K562 (cell line): ENCODE measurements around the gene SRSF5. TPM values are rescaled to one million over a fixed set of nuclear protein-coding genes. Genes with fewer than 3 reads are reported as not detected.

Experiments
- ATAC-seq: fragments of 200-7000 bp; cut with Tn5 transposase; 3 replicates; pipeline ENCODE4 v1.9.1; 2020; ENCODE audit warnings: moderate library complexity
- BruUV-seq: library from RNA; stranded (reverse); fragments of 400-500 nt; replicated peaks from 2 replicates; lab custom pipeline; 2021; lab: Mats Ljungman, UMichigan
- CTCF ChIA-PET: fragments of 300-600 bp; formaldehyde crosslinking; extraction: SDS; loops from one replicate; lab custom pipeline; 2021; ENCODE audit warnings: low intra/inter-chr PET ratio; lab: Yijun Ruan, JAX
- POLR2A ChIA-PET: fragments of 300-600, 350-650 bp; sonication (Branson Sonifier 250); formaldehyde crosslinking; extraction: SDS; loops from one replicate; lab custom pipeline; 2021; ENCODE audit warnings: antibody characterized with exemption, inconsistent platforms; lab: Yijun Ruan, JAX
- DNase-seq, 4 experiments: peaks; one replicate each; pipeline versions ENCODE4 v3.0.0 to v3.0.0-alpha.2; 2011 to 2018; ENCODE audit warnings: low spot score in 3 of 4, mixed read lengths in 3 of 4; ENCODE audit errors: extremely low read depth in 1 of 4
- FAIRE-seq: peaks from 2 replicates; lab custom pipeline; 2011; peaks lifted over from hg19 to GRCh38; lab: Jason Lieb, UNC
- H2AFZ ChIP-seq: 2 replicates; pipeline ENCODE4 v1.6.0; 2011; ENCODE audit warnings: low read depth, low read length, control low read depth, inconsistent platforms
- H3K27ac ChIP-seq: fragments of 200-600 bp; 3 replicates; pipeline ENCODE4 v1.8.0; 2011; ENCODE audit warnings: low read depth, mild to moderate bottlenecking, control low read depth, inconsistent platforms, low read length, moderate library complexity, mixed read lengths; ENCODE audit errors: extremely low read depth
- H3K27me3 ChIP-seq, 2 experiments: fragments of 300-600 bp in 1 of 2; 2 replicates in 1 of 2; 3 replicates in 1 of 2; pipeline versions ENCODE4 v1.6.0 to v1.8.0; 2011; ENCODE audit warnings: inconsistent platforms in 2 of 2, low read length in 2 of 2, mild to moderate bottlenecking in 1 of 2, mixed read lengths in 1 of 2, moderate library complexity in 1 of 2; ENCODE audit not compliant: control insufficient read depth in 2 of 2, insufficient read depth in 2 of 2
- H3K36me3 ChIP-seq: fragments of 300-600 bp; 3 replicates; pipeline ENCODE4 v1.8.0; 2011; ENCODE audit warnings: mild to moderate bottlenecking, low read length, inconsistent platforms; ENCODE audit not compliant: control insufficient read depth, insufficient read depth
- H3K4me1 ChIP-seq, 2 experiments: fragments of 200-600 bp in 1 of 2; replicated peaks in 1 of 2; 2 replicates in 1 of 2; 3 replicates in 1 of 2; pipeline versions ENCODE4 v1.5.1 to v1.8.0; 2011; ENCODE audit warnings: inconsistent platforms in 2 of 2, low read length in 2 of 2, mild to moderate bottlenecking in 1 of 2, mixed read lengths in 1 of 2, moderate library complexity in 1 of 2; ENCODE audit not compliant: control insufficient read depth in 2 of 2, insufficient read depth in 2 of 2
- H3K4me2 ChIP-seq: 2 replicates; pipeline ENCODE4 v1.6.1; 2011; ENCODE audit warnings: low read length, control low read depth, inconsistent platforms, mixed read lengths; ENCODE audit not compliant: insufficient read depth
- H3K4me3 ChIP-seq: fragments of 200-600 bp; sonication (generic), shearing (Covaris generic); 2 replicates; pipeline ENCODE4 v1.5.1; 2016; ENCODE audit warnings: control low read depth, inconsistent platforms
- H3K79me2 ChIP-seq: fragments of 200-600 bp; 3 replicates; pipeline ENCODE4 v1.8.0; 2011; ENCODE audit warnings: low read length, inconsistent platforms; ENCODE audit not compliant: control insufficient read depth, insufficient read depth
- H3K9ac ChIP-seq, 2 experiments: 2 replicates each; pipeline versions ENCODE4 v1.6.0 to v1.6.1; 2011; ENCODE audit warnings: low read depth in 2 of 2, low read length in 2 of 2, control low read depth in 1 of 2, inconsistent platforms in 1 of 2, mild to moderate bottlenecking in 1 of 2, mixed read lengths in 1 of 2; ENCODE audit not compliant: insufficient read depth in 1 of 2
- H3K9me1 ChIP-seq: one replicate; pipeline ENCODE4 v1.6.0; 2011; ENCODE audit warnings: inconsistent platforms, mild to moderate bottlenecking, low read length, moderate library complexity; ENCODE audit not compliant: control insufficient read depth, insufficient read depth
- H3K9me3 ChIP-seq: replicated peaks from 2 replicates; pipeline ENCODE4 v1.5.1; 2011; ENCODE audit warnings: low read depth, low read length, inconsistent platforms; ENCODE audit not compliant: control insufficient read depth, insufficient read depth
- H4K20me1 ChIP-seq: replicated peaks from 2 replicates; pipeline ENCODE4 v1.6.1; 2011; ENCODE audit warnings: low read length, inconsistent platforms, mixed read lengths; ENCODE audit not compliant: control insufficient read depth, insufficient read depth
- ARID1B ChIP-seq: fragments of 450-650 bp; IDR thresholded peaks from 2 replicates; pipeline ENCODE4 v1.6.1; 2016; ENCODE audit warnings: antibody characterized with exemption, mild to moderate bottlenecking, inconsistent platforms
- BACH1 ChIP-seq: fragments of 200-800 bp; sonication (Bioruptor generic); IDR thresholded peaks from 2 replicates; pipeline ENCODE4 v1.6.1; 2016; ENCODE audit warnings: missing genetic modification characterization, missing compliant biosample characterization
- BMI1 ChIP-seq: fragments of 150-350 bp; IDR thresholded peaks from 2 replicates; pipeline ENCODE4 v1.6.1; 2014; ENCODE audit warnings: low read length
- CHD4 ChIP-seq: fragments of 200-600 bp; sonication (generic); IDR thresholded peaks from 3 replicates; pipeline ENCODE4 v1.6.1; 2012; ENCODE audit warnings: low read depth, mild to moderate bottlenecking, mixed read lengths, low read length, inconsistent platforms; ENCODE audit not compliant: insufficient read depth, insufficient replicate concordance, poor library complexity, severe bottlenecking
- KLF10 ChIP-seq: fragments of 250-450 bp; sonication (Bioruptor Pico); IDR thresholded peaks from 2 replicates; pipeline ENCODE4 v1.6.1; 2021; ENCODE audit warnings: matching md5 sums
- MIER1 ChIP-seq: fragments of 450-650 bp; IDR thresholded peaks from 2 replicates; pipeline ENCODE4 v1.6.1; 2016; ENCODE audit warnings: antibody characterized with exemption, mild to moderate bottlenecking, low read depth
- RBFOX2 ChIP-seq: fragments of 200-400 bp; formaldehyde crosslinking; IDR thresholded peaks from 2 replicates; pipeline ENCODE4 v1.6.1; 2017; ENCODE audit warnings: low read depth, mild to moderate bottlenecking, low read length, moderate library complexity
- SAFB2 ChIP-seq: fragments of 200-400 bp; formaldehyde crosslinking; IDR thresholded peaks from 2 replicates; pipeline ENCODE4 v1.6.1; 2018; ENCODE audit warnings: borderline replicate concordance, low read length, low read depth, moderate library complexity; ENCODE audit not compliant: severe bottlenecking
- TRIM24 ChIP-seq, 2 experiments: fragments of 450-650 bp; IDR thresholded peaks; 2 replicates each; pipeline ENCODE4 v1.6.1; 2016
- YY1 ChIP-seq, 3 experiments: IDR thresholded peaks; 2 replicates each; pipeline ENCODE4 v1.6.1; 2011; ENCODE audit warnings: low read length in 2 of 3, mild to moderate bottlenecking in 2 of 3, moderate library complexity in 2 of 3, borderline replicate concordance in 1 of 3, control low read depth in 1 of 3, low read depth in 1 of 3; ENCODE audit not compliant: insufficient read depth in 3 of 3, insufficient replicate concordance in 2 of 3, control insufficient read depth in 1 of 3, insufficient read length in 1 of 3; ENCODE audit errors: extremely low read depth in 1 of 3
- ZFX ChIP-seq: sonication (generic); formaldehyde crosslinking; IDR thresholded peaks from 2 replicates; pipeline ENCODE4 v1.8.0; 2022; ENCODE audit warnings: mild to moderate bottlenecking, missing genetic modification reagents, moderate library complexity
- ZNF232 ChIP-seq: sonication (generic); formaldehyde crosslinking; IDR thresholded peaks from 2 replicates; pipeline ENCODE4 v1.8.0; 2022; ENCODE audit warnings: mild to moderate bottlenecking, missing genetic modification reagents
- ZNF589 ChIP-seq: fragments of 200-800 bp; sonication (Bioruptor generic); IDR thresholded peaks from 2 replicates; pipeline ENCODE4 v1.6.1; 2016; ENCODE audit warnings: low read depth, missing genetic modification characterization, missing compliant biosample characterization
- WGBS: fragments of 100-300 bp; shearing (Covaris generic); methylation state at CpG from one replicate; pipeline ENCODE4 v1.1.6; 2016; ENCODE audit warnings: low coverage, mixed read lengths; ENCODE audit not compliant: insufficient coverage; ENCODE audit errors: missing lambda C conversion rate; 5-methylcytosine and 5-hydroxymethylcytosine counted together
- in situ Hi-C: fragments of 300-500 bp; cut with MboI; formaldehyde crosslinking; loops from 4 replicates; pipeline ENCODE4 v1.15.0; 2018; ENCODE audit warnings: inconsistent platforms, mixed read lengths
- intact Hi-C: fragments of 100-400 bp; cut with micrococcal nuclease; formaldehyde crosslinking; loops from 2 replicates; pipeline ENCODE4 v1.14.2; 2022
- polyA plus RNA-seq, 8 experiments: library from polyadenylated mRNA; depleted of rRNA in 4 of 8; stranded (reverse) in 5 of 8; unstranded in 3 of 8; fragments of >200 nt; fragmentation: Nextera tagmentation in 2 of 8; fragmentation: Illumina TruSeq in 1 of 8; extraction: Ambion mirVana in 2 of 8; extraction: Trizol in 1 of 8; gene quantifications; 2 replicates each; pipeline versions ENCODE4 v1.2.1 to v1.2.3, GENCODE V29; 2011 to 2014; ENCODE audit warnings: inconsistent platforms in 1 of 8, missing spikeins in 1 of 8
- total RNA-seq, 7 experiments: library from RNA; depleted of rRNA in 6 of 7; stranded (reverse); fragments of >200 nt in 6 of 7; fragmentation: Illumina TruSeq in 2 of 7; extraction: Trizol in 2 of 7; gene quantifications; 2 replicates each; pipeline versions ENCODE4 v1.2.1 to v1.2.3, GENCODE V29; 2011 to 2021; ENCODE audit warnings: low replicate concordance in 1 of 7

The SRSF5 gene
- total and polyA plus RNA-seq, 9 of the 15 experiments (the other 6 are each of a cell fraction or from before 2014, with no cell fraction given), result 108 to 460 (median 212) TPM

DNA sequence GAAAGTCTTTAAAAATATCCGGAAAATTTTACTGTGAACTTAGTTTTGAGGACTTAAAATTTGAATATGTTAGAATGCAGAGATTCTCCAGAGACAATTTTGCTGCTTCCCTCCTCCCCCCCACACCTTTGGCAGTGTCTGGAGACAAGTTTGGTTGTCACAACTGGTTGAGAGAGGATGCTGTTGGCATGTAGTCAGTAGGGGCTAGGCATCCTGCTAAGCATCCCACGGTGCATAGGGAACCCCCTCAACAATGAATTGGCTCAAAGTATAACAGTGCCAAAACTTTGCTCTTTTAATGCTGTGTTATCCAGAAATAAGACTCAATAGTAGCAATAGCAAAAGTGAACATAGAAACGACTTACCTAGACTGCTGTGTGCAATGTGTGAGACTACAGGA, 3.6 kb downstream of the SRSF5 start (continued):
- TF ChIP-seq MIER1 (no peak), KLF10 (no peak), BMI1 (no peak), ARID1B (no peak), ZNF232 (no peak)

DNA sequence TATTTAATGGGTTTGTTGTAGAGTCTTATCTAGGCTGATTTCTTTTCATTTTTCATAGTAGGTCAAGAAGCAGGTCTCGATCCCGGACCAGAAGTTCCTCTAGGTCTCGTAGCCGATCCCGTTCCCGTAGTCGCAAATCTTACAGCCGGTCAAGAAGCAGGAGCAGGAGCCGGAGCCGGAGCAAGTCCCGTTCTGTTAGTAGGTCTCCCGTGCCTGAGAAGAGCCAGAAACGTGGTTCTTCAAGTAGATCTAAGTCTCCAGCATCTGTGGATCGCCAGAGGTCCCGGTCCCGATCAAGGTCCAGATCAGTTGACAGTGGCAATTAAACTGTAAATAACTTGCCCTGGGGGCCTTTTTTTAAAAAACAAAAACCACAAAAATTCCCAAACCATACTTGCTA, 4.2 kb downstream of the SRSF5 start:
- Histone ChIP-seq H3K79me2 (peaks cover 45% of the 10 kb centered on the region), H3K9ac (no peak overlapping the region), H3K4me1 (peaks cover 5 to 11% of the 10 kb centered on the region in 2 experiments; a peak in 4 of 5 replicates), H4K20me1 (peaks cover 33% of the 10 kb centered on the region)
- FAIRE-seq, result no peak
- intact Hi-C loops, result no loop called here
- POLR2A ChIA-PET, result interaction anchor here (1.2 to 1.6 kb wide), 3 partner anchors 14 to 113 kb away, joined by 3 read pairs; no protein-coding TSS in a partner anchor
- 96% methylated on average over 10 of the region's 16 CpGs for WGBS
- BruUV-seq, result no TSS peak
- CTCF ChIA-PET, result no interaction called here
- TF ChIP-seq ZFX (CRISPR knock-in tag) (no peak), BACH1 (tag) (no peak), SAFB2 (no peak), RBFOX2 (peak; percentile 42; the same call in 1 of the 2 replicates), CHD4 (no peak), ZNF589 (CRISPR knock-in tag) (no peak), TRIM24 (IDR thresholded peaks at IDR 0.05) (no peak), YY1 (IDR thresholded peaks at IDR 0.05; ENCODE audit: borderline replicate concordance in 1 of 3, control insufficient read depth in 1 of 3, extremely low read depth in 1 of 3, insufficient read depth in 3 of 3, insufficient read length in 1 of 3, insufficient replicate concordance in 2 of 3, low read depth in 1 of 3, low read length in 2 of 3) (no peak)
- TF ChIP-seq, all 486 proteins: peak for 1
- Histone ChIP-seq H3K9me3 (no peaks in the 10 kb centered on the region), H3K4me3 (no peak overlapping the region), H2AFZ (no peak overlapping the region), H3K9me1 (peaks cover 7% of the 10 kb centered on the region), H3K36me3 (peaks cover 83% of the 10 kb centered on the region), H3K27me3 (no peaks in the 10 kb centered on the region), H3K4me2 (no peak overlapping the region), H3K27ac (no peak overlapping the region)
- DNase-seq, result no peak
- no peak for ATAC-seq
- in situ Hi-C loops, result no loop called here
